Dermis microvascular lymphatic vessel endothelial cell (primary cell): ENCODE data around the gene EMID1. TPM values are rescaled to one million over a fixed set of nuclear protein-coding genes. Genes with fewer than 3 reads are reported as not detected.

ENCODE experiments used
- DNase-seq, 2 donors: peaks; one replicate each; pipeline versions ENCODE4 v3.0.0 to v3.0.0-alpha.2; 2010; ENCODE audit warnings: low read depth in 2 of 2
- total RNA-seq: library from RNA; depleted of rRNA; stranded (reverse); fragments of >200 nt; gene quantifications from 2 replicates; pipeline ENCODE4 v1.2.1, GENCODE V29; 2014

EMID1 gene
- total RNA-seq, 1 donor from 2014 or later = 1.9 TPM

GRCh38 chr22:29288837-29289236 is 83.1 kb downstream of the EMID1 start:
- DNase-seq = no peak

- no peak for DNase-seq
Observed at GRCh38 chr22:29290061-29290460, 84.4 kb downstream of the EMID1 start.

GRCh38 chr22:29291215-29291614 is 85.5 kb downstream of the EMID1 start:
- no peak for DNase-seq

GRCh38 chr22:29292379-29292778 is 86.7 kb downstream of the EMID1 start:
- no peak for DNase-seq

- no peak for DNase-seq
Observed at GRCh38 chr22:29298641-29299040, 92.9 kb downstream of the EMID1 start.

- DNase-seq = no peak
Observed at GRCh38 chr22:29299136-29299900, 93.6 kb downstream of the EMID1 start.

- DNase-seq = no peak
Observed at GRCh38 chr22:29300467-29300806, 94.7 kb downstream of the EMID1 start.

- DNase-seq = no peak
Observed at GRCh38 chr22:29300807-29301601, 95.3 kb downstream of the EMID1 start.

- DNase-seq = no peak
Observed at GRCh38 chr22:29301716-29302401, 96.2 kb downstream of the EMID1 start.

- no peak for DNase-seq
Observed at GRCh38 chr22:29302402-29302680, 96.6 kb downstream of the EMID1 start.

GRCh38 chr22:29302681-29303465 is 97.2 kb downstream of the EMID1 start:
- DNase-seq = no peak

- DNase-seq = no peak
Observed at GRCh38 chr22:29305836-29306174, 100.1 kb downstream of the EMID1 start.

- peak; percentile 57 to 86 for DNase-seq
Observed at GRCh38 chr22:29306175-29306834, 100.6 kb downstream of the EMID1 start, which contains the start of gene GAS2L1. Gene GAS2L1 (plus strand): TSS chr22:29306650. CDS start chr22:29308106, 1,456 bp downstream.

GRCh38 chr22:29306835-29307595 is 101.3 kb downstream of the EMID1 start:
- DNase-seq = peak in 1 of 2 donors; percentile 77

GRCh38 chr22:29307596-29308147 is 102.0 kb downstream of the EMID1 start:
- DNase-seq = peak in 1 of 2 donors; percentile 9

- DNase-seq = no peak
Observed at GRCh38 chr22:29308148-29308790, 102.6 kb downstream of the EMID1 start.

- peak in 1 of 2 donors; percentile 72 for DNase-seq
Observed at GRCh38 chr22:29308791-29309262, 103.1 kb downstream of the EMID1 start.
